RPMI8226 (cell line): Measurements from ENCODE around the gene COPS8.

ENCODE experiments used
- DNase-seq: peaks from one replicate; pipeline ENCODE4 v3.0.0-alpha.2; 2015

Gene COPS8

GRCh38 chr2:237085248-237086221, at the start of gene COPS8:
TSS of gene COPS8 (plus strand) at chr2:237085889. CDS start at chr2:237085965, 76 bp downstream.
- peak; percentile 90 for DNase-seq

DNA sequence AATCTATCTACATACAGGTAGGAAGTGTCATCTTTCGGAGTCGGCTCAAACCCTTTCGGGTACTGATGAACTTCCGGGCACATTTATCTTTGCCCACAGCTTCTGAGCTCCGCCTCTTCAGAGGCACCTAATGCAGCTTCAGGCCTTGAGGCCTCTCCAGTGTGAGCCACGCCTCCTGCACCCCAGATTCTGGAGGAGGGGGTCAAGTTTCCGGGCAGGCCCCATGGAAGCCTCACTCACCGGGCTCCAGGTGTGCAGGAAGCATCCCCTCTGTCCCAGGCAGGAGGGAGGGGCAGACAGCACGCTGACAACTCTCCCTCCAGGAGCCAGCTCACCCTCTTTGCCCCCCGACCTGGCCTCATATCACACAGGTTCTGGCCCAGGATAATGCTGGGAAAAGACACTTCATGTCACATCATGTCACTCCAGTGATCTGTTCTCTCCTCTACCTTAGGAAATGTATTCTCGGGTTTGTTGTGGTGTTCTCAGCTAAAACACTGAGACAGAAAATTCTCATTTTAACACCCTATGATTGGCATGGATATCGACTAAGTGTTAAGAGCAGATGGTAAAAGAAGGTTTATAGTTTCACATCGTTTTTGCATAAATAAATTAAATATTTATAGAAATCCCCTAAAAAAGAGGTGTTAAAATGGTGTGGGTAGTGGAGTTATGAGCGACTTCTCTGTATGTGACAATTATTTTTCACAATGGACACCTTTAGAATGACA, 46.2 kb upstream of the COPS8 start:
- no peak for DNase-seq

- no peak for DNase-seq
These were observed 44.5 kb upstream of the COPS8 start for GRCh38 chr2:237041231-237041630.

DNA sequence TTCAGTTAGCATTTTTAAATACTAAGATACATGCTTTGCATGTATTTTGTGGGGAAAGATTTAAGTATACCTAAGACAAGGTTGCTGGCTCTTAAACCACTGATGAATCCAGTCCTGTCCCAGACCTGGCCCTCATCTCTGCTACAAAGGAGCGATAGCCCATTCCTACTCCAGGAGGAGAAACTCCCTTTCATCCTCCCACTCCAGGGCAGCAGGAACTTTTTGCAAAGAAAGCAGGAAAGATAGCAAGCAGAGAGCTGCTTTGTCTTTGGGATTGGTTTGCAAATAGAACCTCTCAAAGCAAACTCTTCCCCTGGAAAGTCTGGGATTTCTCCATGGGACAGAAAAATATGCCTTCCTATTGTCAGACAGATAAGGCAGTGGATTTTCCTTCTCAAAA, 43.6 kb upstream of the COPS8 start:
- DNase-seq = no peak

DNA sequence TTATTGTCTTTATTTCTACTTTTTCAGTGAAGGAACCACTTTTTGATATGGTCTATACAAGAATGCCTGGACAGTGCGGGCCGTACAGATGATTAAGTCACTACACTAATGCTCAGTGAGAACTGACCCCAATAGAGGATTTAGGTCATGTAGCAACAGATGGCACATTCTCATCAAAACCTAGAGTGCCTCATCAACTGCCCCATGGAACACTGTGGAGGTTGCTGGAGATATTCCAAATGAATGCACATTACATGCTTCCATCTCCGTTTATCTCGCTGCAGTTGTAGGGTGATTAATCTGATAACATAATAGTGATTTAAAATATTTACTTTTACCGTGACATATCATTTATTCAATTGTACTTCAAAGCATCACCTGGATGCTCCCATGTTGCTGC, 41.8 kb upstream of the COPS8 start:
- no peak for DNase-seq

GRCh38 chr2:237044281-237044680, 41.4 kb upstream of the COPS8 start:
- no peak for DNase-seq

DNA sequence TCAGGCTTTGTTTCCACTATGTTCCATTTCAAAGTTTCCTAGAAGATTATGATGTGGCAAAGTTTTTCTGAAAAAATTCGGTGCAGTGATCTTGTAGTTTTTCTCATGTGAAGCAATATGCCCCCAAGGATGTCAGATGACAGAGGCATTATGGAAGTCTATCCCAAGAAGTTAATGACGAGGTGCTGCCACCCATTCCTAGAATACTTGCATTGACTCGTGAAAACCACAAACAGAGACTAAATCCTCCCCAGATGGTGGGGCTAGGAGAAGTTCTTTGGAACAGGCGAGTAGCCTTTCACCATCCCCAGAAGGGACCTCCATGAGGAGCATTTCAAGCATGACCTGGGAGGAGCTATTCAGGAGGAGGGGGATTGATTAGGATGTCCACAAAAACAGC, 40.2 kb upstream of the COPS8 start:
- no peak for DNase-seq

DNA sequence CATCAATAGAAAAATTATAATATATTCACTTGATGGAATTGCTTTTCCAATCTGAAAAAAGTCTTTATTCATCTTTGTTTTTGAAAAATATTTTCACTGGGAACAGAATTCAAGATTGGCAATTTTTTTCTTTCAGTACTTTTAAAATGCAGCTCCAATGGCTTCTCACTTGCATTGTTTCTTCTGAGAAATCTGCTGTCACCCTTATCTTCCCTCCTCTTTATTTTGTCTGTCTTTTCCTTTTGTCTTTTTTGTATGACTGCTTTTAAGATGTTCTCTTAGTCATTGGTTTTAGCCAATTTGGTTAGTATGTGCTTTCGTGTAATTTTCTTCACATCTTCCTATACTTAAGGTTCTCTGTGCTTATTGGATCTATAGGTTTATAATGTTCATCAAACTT, 37.1 kb upstream of the COPS8 start:
- DNase-seq = no peak

DNA sequence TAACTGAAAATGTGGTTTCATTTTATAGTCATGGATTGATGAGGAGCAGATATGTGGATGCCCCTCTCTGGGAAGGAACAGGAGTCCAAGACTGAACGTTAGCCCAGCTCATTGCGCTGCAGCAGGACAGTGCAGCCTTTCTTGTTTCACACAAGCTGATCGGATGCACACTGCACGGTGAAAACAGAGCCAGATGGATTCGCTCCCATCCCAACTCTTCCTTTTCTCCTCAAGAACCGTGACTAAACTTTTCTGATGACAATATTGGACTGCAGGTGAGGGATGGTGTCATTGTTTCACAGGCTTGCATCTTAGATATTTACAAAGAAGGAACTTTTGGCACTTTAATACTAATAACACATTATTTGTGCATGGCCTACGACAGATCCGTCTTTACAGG, 33.8 kb upstream of the COPS8 start:
- no peak for DNase-seq

- no peak for DNase-seq
These were observed 32.6 kb upstream of the COPS8 start for GRCh38 chr2:237053066-237053465.

DNA sequence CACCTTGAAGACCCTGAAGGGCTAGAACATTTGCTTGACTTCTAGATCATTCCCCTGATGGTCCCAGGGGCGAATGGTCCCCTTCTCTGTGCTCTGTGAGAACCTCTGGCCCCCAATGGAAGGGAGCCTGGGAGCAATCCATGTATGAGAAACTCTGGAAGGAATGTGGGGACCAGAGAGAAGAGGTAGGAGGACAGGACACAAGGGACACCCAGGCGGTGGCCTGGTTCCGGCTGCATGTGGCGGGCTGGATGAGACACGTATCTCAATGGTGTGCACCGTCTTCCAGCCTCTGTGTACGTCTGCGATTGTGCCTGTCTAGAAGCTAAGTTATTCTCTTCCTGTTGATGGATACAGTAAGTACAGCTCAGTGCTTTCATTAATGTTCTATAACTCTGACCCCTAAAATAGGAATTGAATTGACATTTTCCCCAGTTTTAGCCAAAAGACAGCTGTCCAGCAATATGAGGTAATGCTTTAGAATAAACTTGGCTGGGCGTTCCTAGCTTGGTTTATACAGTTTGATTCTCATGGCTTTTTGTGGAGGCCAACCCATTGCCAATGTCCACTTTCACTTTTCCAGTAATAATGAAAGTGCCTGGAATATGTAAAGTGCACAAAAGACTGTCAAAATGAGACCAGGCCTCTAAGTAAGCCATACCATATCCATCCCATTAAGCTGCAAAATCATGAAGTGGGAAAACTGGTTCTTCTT, 30.1 kb upstream of the COPS8 start:
- no peak for DNase-seq

- no peak for DNase-seq
These were observed 29.3 kb upstream of the COPS8 start for GRCh38 chr2:237056287-237056875.

DNA sequence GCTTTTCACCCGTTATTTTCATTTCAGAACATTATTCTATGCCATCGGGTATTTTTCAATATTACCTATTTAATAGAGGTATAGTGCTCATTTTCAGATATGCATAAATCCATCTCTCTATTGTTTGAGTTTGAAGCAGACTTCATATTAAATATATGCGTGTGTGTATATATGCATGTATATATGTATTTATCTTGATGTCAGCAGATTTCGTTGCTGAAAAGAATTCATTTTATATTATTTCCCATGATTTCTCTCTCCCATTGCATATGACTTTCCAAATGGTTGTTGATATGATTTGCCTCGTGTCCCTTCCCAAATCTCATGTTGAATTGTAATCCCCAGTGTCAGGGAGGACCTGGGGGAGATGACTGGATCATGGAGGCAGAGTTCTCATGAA, 28.6 kb upstream of the COPS8 start:
- DNase-seq = no peak

GRCh38 chr2:237057893-237058300, 27.8 kb upstream of the COPS8 start:
- DNase-seq = no peak

- no peak for DNase-seq
These were observed 27.3 kb upstream of the COPS8 start for GRCh38 chr2:237058423-237058822.

GRCh38 chr2:237059155-237059875, 26.4 kb upstream of the COPS8 start:
- DNase-seq = peak; percentile 72

DNA sequence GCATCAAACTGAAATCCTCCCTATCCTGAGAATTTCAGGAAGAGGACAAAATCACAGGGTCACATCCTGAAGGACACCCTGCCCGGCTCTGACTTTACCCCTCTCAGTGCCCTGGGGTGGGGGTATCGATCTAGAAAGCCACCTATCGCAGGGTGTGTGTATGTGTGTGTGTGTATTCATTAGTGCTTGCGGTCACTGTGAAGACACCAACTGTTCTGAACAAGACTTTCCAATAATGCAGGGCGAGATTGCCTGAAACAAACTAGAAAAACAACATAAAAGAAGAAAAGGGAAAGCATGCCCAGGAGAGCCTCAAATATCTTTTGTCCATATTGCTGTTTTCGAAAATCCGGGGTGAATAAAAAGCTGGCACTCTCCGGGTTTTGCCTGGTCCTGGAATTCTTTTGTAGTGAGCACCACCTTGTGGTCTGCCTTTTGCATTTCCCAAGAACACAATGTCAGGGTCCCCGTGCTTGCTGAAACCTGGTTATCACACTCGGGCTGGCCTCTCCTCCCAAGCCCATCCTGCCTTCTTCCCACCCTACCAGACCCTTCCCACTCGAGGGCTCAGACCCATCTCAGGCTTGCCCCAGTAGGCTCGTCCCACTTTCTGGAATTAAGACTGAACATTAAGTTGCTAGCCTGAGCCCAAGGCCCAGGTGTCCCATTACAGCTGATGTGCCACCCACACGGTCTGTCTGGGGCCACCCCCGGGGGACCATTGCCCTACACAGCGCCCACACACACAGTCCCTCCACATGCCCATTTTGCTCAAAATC, 25.0 kb upstream of the COPS8 start:
- peak; percentile 48 for DNase-seq

- DNase-seq = no peak
These were observed 24.3 kb upstream of the COPS8 start for GRCh38 chr2:237061356-237061755.

DNA sequence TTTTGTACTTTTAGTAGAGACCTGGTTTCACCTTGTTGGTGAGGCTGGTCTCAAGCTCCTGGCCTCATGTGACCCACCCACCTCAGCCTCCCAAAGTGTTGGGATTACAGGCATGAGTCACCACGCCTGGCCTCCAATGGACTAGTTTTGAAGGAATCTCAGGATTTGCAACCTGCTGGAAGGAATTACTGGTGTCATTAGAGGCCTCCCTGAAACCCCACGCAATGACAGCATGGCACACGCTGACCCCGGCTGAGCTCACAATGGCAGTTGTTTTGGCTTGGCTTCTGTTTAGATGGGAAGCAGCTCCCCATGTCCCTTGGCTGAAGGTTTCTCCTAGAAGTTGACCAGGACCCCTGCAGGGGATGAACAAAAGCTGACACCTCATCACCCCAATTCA, 23.1 kb upstream of the COPS8 start:
- DNase-seq = no peak

DNA sequence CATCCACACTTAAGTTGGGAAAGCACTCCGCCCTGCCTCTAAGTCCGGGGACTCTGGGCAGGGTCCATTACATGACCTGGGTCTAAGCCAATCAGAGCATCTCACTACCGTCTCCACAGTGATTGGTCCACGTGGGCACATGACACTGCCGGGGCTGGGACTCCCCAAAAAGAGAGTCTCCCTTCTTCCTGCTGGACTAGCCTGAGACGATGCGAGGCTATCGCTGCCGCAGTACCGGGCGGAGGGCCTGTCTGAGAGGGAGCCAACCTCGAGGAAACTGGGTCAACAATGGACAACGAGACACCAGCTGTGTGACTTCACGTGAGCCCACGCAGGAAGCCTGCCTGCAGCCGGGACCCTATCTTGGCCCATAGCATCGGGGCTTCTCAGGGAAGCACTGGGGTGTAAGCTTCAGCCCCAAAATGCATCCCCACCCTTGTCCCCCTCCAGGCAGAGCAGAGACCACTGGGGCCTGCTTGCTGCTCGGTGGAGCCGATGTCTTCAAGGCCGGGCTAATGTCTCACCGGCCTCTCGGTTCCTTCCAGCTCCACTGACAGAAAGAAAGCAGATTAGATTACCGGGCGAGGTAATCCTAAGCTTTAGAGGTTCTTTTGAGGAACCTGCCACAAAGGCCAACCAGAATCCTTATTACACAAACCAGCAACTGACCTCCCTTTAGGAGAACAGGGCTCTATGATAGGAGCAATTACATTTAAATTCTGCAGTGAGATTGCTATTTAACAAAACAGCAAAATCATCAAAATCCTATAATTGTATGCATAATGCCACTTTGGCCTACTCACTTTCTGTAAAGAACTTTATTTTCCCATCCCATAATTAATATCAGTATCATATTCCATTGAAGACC, 21.3 kb upstream of the COPS8 start:
- no peak for DNase-seq

DNA sequence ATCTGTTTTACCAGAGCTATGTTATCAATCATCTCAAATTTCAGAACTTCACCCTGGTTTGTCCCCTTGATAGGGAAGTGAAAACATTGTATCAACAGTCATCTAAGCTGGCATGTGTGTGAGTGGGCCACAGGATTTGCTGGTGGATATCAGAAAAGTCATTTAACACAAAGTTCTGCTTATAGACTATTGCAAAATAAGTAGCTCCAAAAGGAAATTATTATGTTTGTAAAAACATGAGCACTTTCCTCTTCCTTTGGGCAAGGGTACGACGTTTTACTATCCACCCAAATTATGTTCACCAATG, 20.7 kb upstream of the COPS8 start:
- DNase-seq = no peak
